ENCODE measurements around the gene DAP. TPM values are rescaled to one million over a fixed set of nuclear protein-coding genes. Genes with fewer than 3 reads are reported as not detected.

Gene DAP
- total and polyA plus RNA-seq, 4 donors = 36.6 to 122 (median 101) TPM

GRCh38 chr5:10734037-10734709, 26.9 kb downstream of the DAP start:
- Histone ChIP-seq H3K9ac (ENCODE audit: low read depth in 1 of 2, low read length in 2 of 2) (no peak overlapping the region), H3K9me3 (ENCODE audit: control insufficient read depth in 4 of 4, low read length in 3 of 4) (no peaks in the 10 kb centered on the region), H3K4me1 (ENCODE audit: control insufficient read depth in 4 of 4, insufficient read depth in 4 of 4, low read length in 3 of 4) (peaks cover 11 to 52% (median 30%) of the 10 kb centered on the region in 4 donors), H3K27ac (ENCODE audit: low read depth in 1 of 2, low read length in 2 of 2) (no peak overlapping the region), H3K36me3 (ENCODE audit: control insufficient read depth in 4 of 4, insufficient read depth in 3 of 4, low read depth in 1 of 4, low read length in 3 of 4) (peaks cover 0 to 4% (median 2%) of the 10 kb centered on the region in 4 donors), H3K27me3 (ENCODE audit: control insufficient read depth in 4 of 4, insufficient read depth in 4 of 4, low read length in 3 of 4) (no peaks in the 10 kb centered on the region), H3K4me3 (ENCODE audit: low read depth in 1 of 3, low read length in 3 of 3) (no peak overlapping the region)
- TF ChIP-seq MAX (IDR thresholded peaks at IDR 0.05) (no peak), EGR1 (IDR thresholded peaks at IDR 0.05; ENCODE audit: low read depth in 2 of 2) (no peak), ATF3 (IDR thresholded peaks at IDR 0.05) (no peak), REST (IDR thresholded peaks at IDR 0.05) (no peak), SP1 (IDR thresholded peaks at IDR 0.05) (no peak), ZBTB33 (IDR thresholded peaks at IDR 0.05) (no peak)
- WGBS = 78% methylated on average over 11 of the region's 11 CpGs
- no peak for DNase-seq (ENCODE audit: low spot score)

GRCh38 chr5:10733426-10733825, 27.6 kb downstream of the DAP start:
- Histone ChIP-seq H3K9ac (ENCODE audit: low read depth in 1 of 2, low read length in 2 of 2) (peak overlapping the region in 1 of 2 donors; percentile 6), H3K27me3 (ENCODE audit: control insufficient read depth in 4 of 4, insufficient read depth in 4 of 4, low read length in 3 of 4) (no peaks in the 10 kb centered on the region), H3K4me1 (ENCODE audit: control insufficient read depth in 4 of 4, insufficient read depth in 4 of 4, low read length in 3 of 4) (peaks cover 11 to 52% (median 30%) of the 10 kb centered on the region in 4 donors), H3K27ac (ENCODE audit: low read depth in 1 of 2, low read length in 2 of 2) (peak overlapping the region; percentile 51 to 59), H3K4me3 (ENCODE audit: low read depth in 1 of 3, low read length in 3 of 3) (no peak overlapping the region), H3K36me3 (ENCODE audit: control insufficient read depth in 4 of 4, insufficient read depth in 3 of 4, low read depth in 1 of 4, low read length in 3 of 4) (peaks cover 0 to 3% (median 2%) of the 10 kb centered on the region in 4 donors), H3K9me3 (ENCODE audit: control insufficient read depth in 4 of 4, low read length in 3 of 4) (no peaks in the 10 kb centered on the region)
- no peak for TF ChIP-seq HNF4A (conservative IDR thresholded peaks at IDR 0.05)
- TF ChIP-seq YY1 (IDR thresholded peaks at IDR 0.05) = peak; percentile 20
- no peak for TF ChIP-seq NR2F2 (IDR thresholded peaks at IDR 0.05)
- TF ChIP-seq FOXA1 (IDR thresholded peaks at IDR 0.05) = no peak
- WGBS = 55% methylated on average over 2 of the region's 2 CpGs
- no peak for DNase-seq (ENCODE audit: low spot score)

- DNase-seq (ENCODE audit: low spot score) = no peak
- H3K27ac ChIP-seq (ENCODE audit: low read depth in 1 of 2, low read length in 2 of 2) = no peak overlapping the region
- peaks cover 7 to 40% (median 21%) of the 10 kb centered on the region in 4 donors for H3K4me1 ChIP-seq (ENCODE audit: control insufficient read depth in 4 of 4, insufficient read depth in 4 of 4, low read length in 3 of 4)
- H3K27me3 ChIP-seq (ENCODE audit: control insufficient read depth in 4 of 4, insufficient read depth in 4 of 4, low read length in 3 of 4) = no peaks in the 10 kb centered on the region
- H3K9ac ChIP-seq (ENCODE audit: low read depth in 1 of 2, low read length in 2 of 2) = no peak overlapping the region
- H3K9me3 ChIP-seq (ENCODE audit: control insufficient read depth in 4 of 4, low read length in 3 of 4) = no peaks in the 10 kb centered on the region
- peaks cover 0 to 5% (median 3%) of the 10 kb centered on the region in 4 donors for H3K36me3 ChIP-seq (ENCODE audit: control insufficient read depth in 4 of 4, insufficient read depth in 3 of 4, low read depth in 1 of 4, low read length in 3 of 4)
- WGBS = 88% methylated on average over 1 of the region's 1 CpG
- no peak overlapping the region for H3K4me3 ChIP-seq (ENCODE audit: low read depth in 1 of 3, low read length in 3 of 3)
- no peak for TF ChIP-seq RXRA (IDR thresholded peaks at IDR 0.05)
- TF ChIP-seq RAD21 (IDR thresholded peaks at IDR 0.05) = no peak
- TF ChIP-seq REST (IDR thresholded peaks at IDR 0.05) = no peak
- no peak for TF ChIP-seq YY1 (IDR thresholded peaks at IDR 0.05)
- no peak for TF ChIP-seq FOXA2 (IDR thresholded peaks at IDR 0.05)
- TF ChIP-seq TAF1 (conservative IDR thresholded peaks at IDR 0.05) = no peak
- no peak for TF ChIP-seq EGR1 (IDR thresholded peaks at IDR 0.05; ENCODE audit: low read depth in 2 of 2)
- no peak for TF ChIP-seq HNF4G (IDR thresholded peaks at IDR 0.05)
- no peak for TF ChIP-seq MAX (IDR thresholded peaks at IDR 0.05)
- no peak for TF ChIP-seq ATF3 (IDR thresholded peaks at IDR 0.05)
Observed at GRCh38 chr5:10731913-10732312, 29.1 kb downstream of the DAP start.
